NCI-H2171 (cell line): ENCODE data around the gene PGS1.
A peak's percentile ranks its signal among the peaks of the same experiment; 100 is the strongest.

ENCODE experiments used
- DNase-seq: peaks from one replicate; lab custom pipeline; 2025; lab: John Stamatoyannopoulos, UW

The PGS1 gene

GRCh38 chr17:78346605-78347250 lies 31.7 kb upstream of the PGS1 start:
- DNase-seq, result no peak

- DNase-seq, result no peak
Measured at GRCh38 chr17:78347453-78347852, 31.0 kb upstream of the PGS1 start.

- DNase-seq, result no peak
Measured at GRCh38 chr17:78348055-78348770, 30.2 kb upstream of the PGS1 start.

GRCh38 chr17:78349891-78350642 lies 28.4 kb upstream of the PGS1 start:
- DNase-seq, result no peak

- no peak for DNase-seq
Measured at GRCh38 chr17:78351449-78352006, 26.9 kb upstream of the PGS1 start.

GRCh38 chr17:78353834-78354233 lies 24.6 kb upstream of the PGS1 start:
- no peak for DNase-seq

- DNase-seq, result no peak
Measured at GRCh38 chr17:78355045-78355641, 23.3 kb upstream of the PGS1 start.

- DNase-seq, result no peak
Measured at GRCh38 chr17:78355701-78356100, 22.7 kb upstream of the PGS1 start.

GRCh38 chr17:78356101-78356713 lies 22.2 kb upstream of the PGS1 start:
- DNase-seq, result no peak

- no peak for DNase-seq
Measured at GRCh38 chr17:78357177-78357586, 21.3 kb upstream of the PGS1 start.

- no peak for DNase-seq
Measured at GRCh38 chr17:78357672-78358537, 20.5 kb upstream of the PGS1 start.

GRCh38 chr17:78358538-78359320 lies 19.7 kb upstream of the PGS1 start:
- no peak for DNase-seq

GRCh38 chr17:78359321-78359996 lies 19.0 kb upstream of the PGS1 start:
- DNase-seq, result no peak

- peak; percentile 74 for DNase-seq
Measured at GRCh38 chr17:78359997-78360370, 18.5 kb upstream of the PGS1 start, which contains the start of gene SOCS3. SOCS3 (minus strand) TSS chr17:78360077; CDS start chr17:78359095, 982 bp downstream.

GRCh38 chr17:78360371-78361224 lies 17.9 kb upstream of the PGS1 start:
- DNase-seq, result peak; percentile 80

- no peak for DNase-seq
Measured at GRCh38 chr17:78361225-78361701, 17.2 kb upstream of the PGS1 start.

GRCh38 chr17:78362232-78362631 lies 16.2 kb upstream of the PGS1 start:
- DNase-seq, result no peak

- DNase-seq, result no peak
Measured at GRCh38 chr17:78362671-78363070, 15.8 kb upstream of the PGS1 start.
